ENCODE measurements around the gene CD24. TPM values are rescaled to one million over a fixed set of nuclear protein-coding genes. Genes with fewer than 3 reads are reported as not detected.
A peak's percentile ranks its signal among the peaks of the same experiment; 100 is the strongest.
"Not testable (repeated sequence)": the region's sequence is repeated elsewhere in the genome, so short reads cannot be mapped to it uniquely, and the experiment has no call there.

The CD24 gene
- total RNA-seq, 1 donor from 2014 or later = 49.4 TPM

DNA sequence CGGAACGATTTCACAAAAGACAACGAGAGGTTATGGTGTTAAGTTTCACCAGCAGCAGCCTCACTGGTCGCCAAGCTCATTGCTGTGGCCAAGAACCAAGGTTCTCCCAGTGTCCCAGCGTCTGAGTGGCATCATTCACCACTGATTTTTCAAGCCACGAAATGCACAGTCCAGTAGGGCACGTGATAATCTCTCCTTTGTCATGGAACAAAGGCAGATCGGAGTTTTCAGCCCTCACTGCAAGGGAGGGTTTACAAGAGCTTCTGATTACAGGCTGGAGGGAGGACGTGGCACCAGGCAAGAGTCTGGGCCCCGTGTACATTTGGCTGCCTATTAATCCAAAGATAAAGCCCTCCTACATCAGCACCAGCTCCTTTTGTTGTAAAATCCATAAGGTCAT is 2.0 kb downstream of the CD24 start:
- intact Hi-C loops (cut with micrococcal nuclease) = loop anchor here (1.0 to 10.0 kb wide), 2 partner anchors 343 to 878 kb away; partner anchors contain the start of genes QRSL1 and RTN4IP1
- ChIA-PET CTCF (interaction anchor here (0.9 to 1.3 kb wide), 4 partner anchors 363 to 527 kb away, joined by 3 to 4 read pairs (median 3); no protein-coding TSS in a partner anchor), POLR2A (interaction anchor here (0.6 to 1.1 kb wide), 4 partner anchors 330 to 359 kb away, joined by 3 to 5 read pairs (median 3); partner anchors contain the start of genes QRSL1 and RTN4IP1)
- no peaks in the 10 kb centered on the region for H3K9me3 Mint-ChIP-seq
- H3K27ac Mint-ChIP-seq = peak overlapping the region; percentile 76
- H3K4me3 Mint-ChIP-seq = peak overlapping the region; percentile 93
- DNase-seq (no peak), ATAC-seq (ENCODE audit: low read depth) (no peak)
- H3K36me3 Mint-ChIP-seq (ENCODE audit: low read depth) = peaks cover 33% of the 10 kb centered on the region
- peaks cover 39% of the 10 kb centered on the region for H3K4me1 Mint-ChIP-seq
- no peaks in the 10 kb centered on the region for H3K27me3 Mint-ChIP-seq
- TF ChIP-seq CTCF (IDR thresholded peaks at IDR 0.05) = no peak

DNA sequence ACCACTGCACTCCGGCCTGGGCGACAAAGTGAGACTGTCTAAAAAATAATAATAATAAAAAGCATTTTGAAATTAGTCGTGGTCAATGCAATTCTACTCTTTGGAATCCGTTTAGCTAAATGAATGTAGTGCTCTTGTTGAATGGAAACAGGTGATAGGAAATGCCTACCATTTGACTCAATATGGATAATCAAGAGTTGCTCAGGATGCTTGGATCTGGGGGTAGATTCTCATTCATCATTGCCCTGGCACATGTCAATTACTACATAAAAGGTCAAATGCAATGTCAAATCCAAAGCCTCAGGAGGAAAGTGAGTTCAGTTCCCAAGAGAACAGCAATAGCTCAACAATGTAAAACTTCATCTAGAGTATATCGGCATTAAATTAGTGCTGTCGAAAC is 3.8 kb downstream of the CD24 start:
- ATAC-seq (ENCODE audit: low read depth); H3K27me3 Mint-ChIP-seq; H3K9me3 Mint-ChIP-seq; CTCF ChIA-PET; POLR2A ChIA-PET; DNase-seq; H3K27ac Mint-ChIP-seq; H3K4me3 Mint-ChIP-seq: not testable (repeated sequence)
- peaks cover 33% of the 10 kb centered on the region for H3K36me3 Mint-ChIP-seq (ENCODE audit: low read depth)
- intact Hi-C loops (cut with micrococcal nuclease) = loop anchor here (10.0 kb wide), 1 partner anchor 876 kb away; no protein-coding TSS in a partner anchor
- peaks cover 28% of the 10 kb centered on the region for H3K4me1 Mint-ChIP-seq

- no peak for TF ChIP-seq CTCF (IDR thresholded peaks at IDR 0.05)
- intact Hi-C loops (cut with micrococcal nuclease) = no loop called here
- ChIA-PET CTCF (interaction anchor here (1.7 kb wide), 1 partner anchor 11 kb away, joined by 5 read pairs; no protein-coding TSS in a partner anchor), POLR2A (no interaction called here)
- ATAC-seq (ENCODE audit: low read depth) (no peak), DNase-seq (no peak)
- no peaks in the 10 kb centered on the region for H3K27me3 Mint-ChIP-seq
- peaks cover 23% of the 10 kb centered on the region for H3K4me1 Mint-ChIP-seq
- H3K36me3 Mint-ChIP-seq (ENCODE audit: low read depth) = peaks cover 29% of the 10 kb centered on the region
- no peak overlapping the region for H3K4me3 Mint-ChIP-seq
- H3K9me3 Mint-ChIP-seq = peaks cover 3% of the 10 kb centered on the region
- no peak overlapping the region for H3K27ac Mint-ChIP-seq
Measured at GRCh38 chr6:106967936-106968555, 6.5 kb downstream of the CD24 start.

DNA sequence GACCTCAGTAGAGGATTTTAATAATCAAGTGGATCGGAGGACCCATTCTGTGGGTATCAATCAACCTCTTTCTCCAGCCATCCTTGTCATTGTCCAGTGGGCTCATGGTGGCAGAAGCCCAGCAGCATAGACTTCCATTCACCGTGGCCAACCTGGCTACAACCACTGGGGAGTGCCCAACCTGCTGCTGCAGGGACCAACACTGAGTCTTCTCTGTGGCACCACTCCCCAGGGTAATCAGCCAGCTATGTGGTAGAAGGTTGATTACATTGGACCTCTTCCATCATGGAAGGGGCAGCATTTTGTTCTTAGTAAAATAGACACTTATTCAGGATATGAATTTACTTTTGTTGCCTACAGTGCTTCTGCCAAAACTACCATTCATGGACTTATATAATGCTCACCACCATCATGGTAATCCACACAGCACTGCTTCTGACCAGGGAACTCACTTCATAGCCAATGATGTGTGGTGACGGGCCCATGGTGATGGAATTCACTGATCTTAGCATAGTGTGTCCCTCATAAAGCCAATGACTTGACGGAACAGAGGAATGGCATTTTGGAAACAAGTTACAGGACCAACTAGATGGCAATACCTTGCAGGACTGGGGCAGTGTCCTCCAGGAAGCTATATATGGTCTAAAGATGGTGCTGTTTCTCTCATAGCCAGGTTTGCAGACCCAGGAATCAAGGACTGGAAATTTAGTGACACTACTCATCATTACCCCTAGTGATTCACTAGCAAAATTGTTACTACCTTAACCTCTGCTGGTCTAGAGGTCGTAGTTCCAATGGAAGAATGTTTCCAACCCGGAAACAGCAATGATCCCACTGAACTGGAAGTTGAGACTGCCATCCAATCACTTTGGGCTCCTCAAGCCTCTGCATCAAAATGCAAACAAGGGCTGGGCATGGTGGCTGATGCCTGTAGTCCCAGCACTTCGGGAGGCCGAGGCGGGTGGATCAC is 7.6 kb downstream of the CD24 start:
- POLR2A ChIA-PET = no interaction called here
- CTCF ChIA-PET = no interaction called here
- no peaks in the 10 kb centered on the region for H3K27me3 Mint-ChIP-seq
- peaks cover 24% of the 10 kb centered on the region for H3K36me3 Mint-ChIP-seq (ENCODE audit: low read depth)
- H3K4me3 Mint-ChIP-seq = no peak overlapping the region
- TF ChIP-seq CTCF (IDR thresholded peaks at IDR 0.05) = no peak
- ATAC-seq (ENCODE audit: low read depth) (no peak), DNase-seq (no peak)
- peaks cover 3% of the 10 kb centered on the region for H3K9me3 Mint-ChIP-seq
- intact Hi-C loops (cut with micrococcal nuclease) = no loop called here
- H3K27ac Mint-ChIP-seq = no peak overlapping the region
- H3K4me1 Mint-ChIP-seq = peaks cover 12% of the 10 kb centered on the region

- no peaks in the 10 kb centered on the region for H3K27me3 Mint-ChIP-seq
- TF ChIP-seq CTCF (IDR thresholded peaks at IDR 0.05) = no peak
- ATAC-seq (ENCODE audit: low read depth) = no peak
- H3K9me3 Mint-ChIP-seq = peaks cover 3% of the 10 kb centered on the region
- peaks cover 18% of the 10 kb centered on the region for H3K36me3 Mint-ChIP-seq (ENCODE audit: low read depth)
- peaks cover 7% of the 10 kb centered on the region for H3K4me1 Mint-ChIP-seq
- ChIA-PET CTCF (no interaction called here), POLR2A (no interaction called here)
- no peak for DNase-seq
- intact Hi-C loops (cut with micrococcal nuclease) = no loop called here
- H3K4me3 Mint-ChIP-seq = no peak overlapping the region
- H3K27ac Mint-ChIP-seq = no peak overlapping the region
Measured at GRCh38 chr6:106966229-106966628, 8.3 kb downstream of the CD24 start.

All from activated B cell treated with CpG ODN at 0.5 μM for 24 hours (primary cell).